ENCODE results near the gene ECSIT. TPM values are rescaled to one million over a fixed set of nuclear protein-coding genes. Genes with fewer than 3 reads are reported as not detected.
A peak's percentile ranks its signal among the peaks of the same experiment; 100 is the strongest.

Gene ECSIT
- polyA plus RNA-seq, 1 of the 3 experiments (the other 2 are of a cell fraction), result 43.8 TPM

- Histone ChIP-seq H3F3A (replicated peaks; ENCODE audit: insufficient read depth) (peaks cover 20% of the 10 kb centered on the region), H3K36me3 (replicated peaks in 1 of 2; ENCODE audit: control insufficient read depth in 1 of 2, insufficient read depth in 2 of 2, low read length in 1 of 2) (no peaks in the 10 kb centered on the region), H3K79me2 (ENCODE audit: insufficient read depth) (no peaks in the 10 kb centered on the region), H2AFZ (ENCODE audit: low read depth) (no peak overlapping the region), H3K4me1 (ENCODE audit: control insufficient read depth in 1 of 2, insufficient read depth in 2 of 2, low read depth in 1 of 2, low read length in 1 of 2) (peaks cover 9 to 16% of the 10 kb centered on the region in 2 experiments; a peak in 2 of 4 replicates), H3K4me2 (no peak overlapping the region), H4K20me1 (ENCODE audit: insufficient read depth) (no peaks in the 10 kb centered on the region; the same call in 1 of the 2 replicates), H3K4me3 (ENCODE audit: low read depth in 2 of 2, low read length in 1 of 2) (no peak overlapping the region), H3K27ac (ENCODE audit: low read depth in 2 of 2, low read length in 1 of 2) (no peak overlapping the region), H3K9me2 (no peaks in the 10 kb centered on the region), H3K9ac (no peak overlapping the region), H3K9me3 (no peaks in the 10 kb centered on the region), H3K27me3 (ENCODE audit: insufficient read depth) (no peaks in the 10 kb centered on the region)
- POLR2A ChIA-PET, result no interaction called here
- CTCF ChIA-PET, result interaction anchor here (1.8 kb wide), 1 partner anchor 38 kb away, joined by 3 read pairs; no protein-coding TSS in a partner anchor
- 94% methylated on average over 1 of the region's 1 CpG for WGBS (ENCODE audit: low lambda C conversion rate)
- no peak for DNase-seq
- no peak for TF ChIP-seq IRF3 (IDR thresholded peaks at IDR 0.05; ENCODE audit: low read depth, low read length)
- no peak for TF ChIP-seq NRF1 (IDR thresholded peaks at IDR 0.05; ENCODE audit: low read depth, low read length)
- no peak for TF ChIP-seq SIN3A (IDR thresholded peaks at IDR 0.05; ENCODE audit: borderline replicate concordance, low read depth, low read length)
- TF ChIP-seq EP300 (IDR thresholded peaks at IDR 0.05; ENCODE audit: borderline replicate concordance in 1 of 2, low read depth in 1 of 2, low read length in 1 of 2), result no peak
Measured at GRCh38 chr19:11534538-11534937, 5.6 kb upstream of the ECSIT start.

GRCh38 chr19:11530432-11530831 lies 1.5 kb upstream of the ECSIT start:
- peak overlapping the region in 1 of 2 experiments; percentile 16; a peak in 1 of 4 replicates for H3K27ac ChIP-seq (ENCODE audit: low read depth in 2 of 2, low read length in 1 of 2)
- H3K79me2 ChIP-seq (ENCODE audit: insufficient read depth), result peaks cover 20% of the 10 kb centered on the region
- H3K9me3 ChIP-seq, result no peaks in the 10 kb centered on the region
- no peaks in the 10 kb centered on the region for H3K9me2 ChIP-seq
- DNase-seq, result peak; percentile 89
- H3K9ac ChIP-seq, result no peak overlapping the region
- no peak overlapping the region for H2AFZ ChIP-seq (ENCODE audit: low read depth)
- no peaks in the 10 kb centered on the region; the same call in 1 of the 2 replicates for H4K20me1 ChIP-seq (ENCODE audit: insufficient read depth)
- H3K4me3 ChIP-seq (ENCODE audit: low read depth in 2 of 2, low read length in 1 of 2), result no peak overlapping the region
- 9% methylated on average over 2 of the region's 9 CpGs for WGBS (ENCODE audit: low lambda C conversion rate)
- ChIA-PET POLR2A (interaction anchor here (0.7 to 1.0 kb wide), 4 partner anchors 21 to 236 kb away, joined by 3 to 5 read pairs (median 4); no protein-coding TSS in a partner anchor), CTCF (interaction anchor here (0.9 to 1.5 kb wide), 5 partner anchors 9 to 150 kb away, joined by 3 to 6 read pairs (median 4); partner anchors contain the start of genes CNN1 and ELOF1)
- H3K4me1 ChIP-seq (ENCODE audit: control insufficient read depth in 1 of 2, insufficient read depth in 2 of 2, low read depth in 1 of 2, low read length in 1 of 2), result peaks cover 7 to 12% of the 10 kb centered on the region in 2 experiments; a peak in 2 of 4 replicates
- no peak overlapping the region for H3K4me2 ChIP-seq
- H3K36me3 ChIP-seq (replicated peaks in 1 of 2; ENCODE audit: control insufficient read depth in 1 of 2, insufficient read depth in 2 of 2, low read length in 1 of 2), result no peaks in the 10 kb centered on the region
- H3K27me3 ChIP-seq (ENCODE audit: insufficient read depth), result no peaks in the 10 kb centered on the region
- H3F3A ChIP-seq (replicated peaks; ENCODE audit: insufficient read depth), result peaks cover 29% of the 10 kb centered on the region
- TF ChIP-seq CTCF (IDR thresholded peaks at IDR 0.05), result peak; percentile 46; the same call in 1 of the 2 replicates
- peak; percentile 85 for TF ChIP-seq RFX5 (IDR thresholded peaks at IDR 0.05; ENCODE audit: low read length)
- TF ChIP-seq USF2 (IDR thresholded peaks at IDR 0.05; ENCODE audit: borderline replicate concordance, low read depth, low read length), result peak; percentile 57; the same call in 1 of the 2 replicates
- peak; percentile 67 for TF ChIP-seq NFIC (IDR thresholded peaks at IDR 0.05; ENCODE audit: borderline replicate concordance)
- no peak for TF ChIP-seq FOXM1 (IDR thresholded peaks at IDR 0.05; ENCODE audit: low read depth)
- TF ChIP-seq EZH2phosphoT487 (IDR thresholded peaks at IDR 0.05; ENCODE audit: borderline replicate concordance, low read depth), result no peak
- TF ChIP-seq POLR2AphosphoS5 (IDR thresholded peaks at IDR 0.05; ENCODE audit: low read depth, low read length), result no peak
- TF ChIP-seq FOSL2 (IDR thresholded peaks at IDR 0.05; ENCODE audit: borderline replicate concordance, low read depth), result no peak
- peak; percentile 49 for TF ChIP-seq SMC3 (IDR thresholded peaks at IDR 0.05; ENCODE audit: low read depth, low read length)
- no peak for TF ChIP-seq GATA2 (CRISPR knock-in tag; IDR thresholded peaks at IDR 0.05)
- TF ChIP-seq MEF2A (IDR thresholded peaks at IDR 0.05; ENCODE audit: borderline replicate concordance, low read depth), result no peak
- TF ChIP-seq MXI1 (IDR thresholded peaks at IDR 0.05; ENCODE audit: low read depth, low read length), result peak; percentile 100
- peak; percentile 55 for TF ChIP-seq CHD2 (IDR thresholded peaks at IDR 0.05; ENCODE audit: low read length, partially characterized antibody)
- TF ChIP-seq RAD21 (IDR thresholded peaks at IDR 0.05; ENCODE audit: low read length), result peak; percentile 53
- no peak for TF ChIP-seq RXRA (IDR thresholded peaks at IDR 0.05; ENCODE audit: borderline replicate concordance, low read depth)
- no peak for TF ChIP-seq TEAD4 (IDR thresholded peaks at IDR 0.05; ENCODE audit: borderline replicate concordance, insufficient read depth)
- no peak for TF ChIP-seq PBX3 (IDR thresholded peaks at IDR 0.05)
- TF ChIP-seq NRF1 (IDR thresholded peaks at IDR 0.05; ENCODE audit: low read depth, low read length), result peak; percentile 84
- peak; percentile 92; the same call in 1 of the 2 replicates for TF ChIP-seq SIN3A (IDR thresholded peaks at IDR 0.05; ENCODE audit: borderline replicate concordance, low read depth, low read length)
- no peak for TF ChIP-seq ELF1 (IDR thresholded peaks at IDR 0.05)
- TF ChIP-seq TAF1 (IDR thresholded peaks at IDR 0.05; ENCODE audit: borderline replicate concordance, low read depth, low read length), result no peak
- no peak for TF ChIP-seq YY1 (IDR thresholded peaks at IDR 0.05; ENCODE audit: low read depth)

Measured in SK-N-SH (cell line).